Fibroblast of lung (primary cell): ENCODE results near the gene SLC13A5. TPM values are rescaled to one million over a fixed set of nuclear protein-coding genes. Genes with fewer than 3 reads are reported as not detected.

Experiments
- DNase-seq, 2 donors: peaks; one replicate each; pipeline versions ENCODE4 v3.0.0 to v3.0.0-alpha.2; 2010; ENCODE audit warnings: low read depth in 2 of 2
- H2AFZ ChIP-seq: 2 replicates; pipeline ENCODE4 v1.5.1; 2012; ENCODE audit warnings: low read length, control low read depth, inconsistent platforms
- H3K27ac ChIP-seq: 2 replicates; pipeline ENCODE4 v1.5.1; 2011; ENCODE audit warnings: low read length, control low read depth; ENCODE audit not compliant: insufficient read depth
- H3K27me3 ChIP-seq: 2 replicates; pipeline ENCODE4 v1.5.1; 2011; ENCODE audit warnings: mild to moderate bottlenecking, low read length; ENCODE audit not compliant: control insufficient read depth, insufficient read depth
- H3K36me3 ChIP-seq: 2 replicates; pipeline ENCODE4 v1.5.1; 2011; ENCODE audit warnings: low read length; ENCODE audit not compliant: control insufficient read depth, insufficient read depth
- H3K4me1 ChIP-seq: 2 replicates; pipeline ENCODE4 v1.5.1; 2011; ENCODE audit warnings: low read length; ENCODE audit not compliant: control insufficient read depth, insufficient read depth; ENCODE audit errors: extremely low read depth
- H3K4me2 ChIP-seq: 2 replicates; pipeline ENCODE4 v1.5.1; 2011; ENCODE audit warnings: low read length, control low read depth; ENCODE audit not compliant: insufficient read depth; ENCODE audit errors: extremely low read depth
- H3K4me3 ChIP-seq, 4 experiments: fragments of 200-600 bp in 1 of 4; sonication (generic) in 1 of 4; replicated peaks in 1 of 4; 2 replicates each; pipeline ENCODE4 v1.5.1; 2011 to 2016; ENCODE audit warnings: low read length in 4 of 4, low read depth in 3 of 4, mild to moderate bottlenecking in 3 of 4, control low read depth in 2 of 4, inconsistent platforms in 1 of 4, mixed read lengths in 1 of 4; ENCODE audit not compliant: insufficient read depth in 1 of 4; ENCODE audit errors: control extremely low read depth in 1 of 4
- H3K79me2 ChIP-seq: 2 replicates; pipeline ENCODE4 v1.5.1; 2012; ENCODE audit warnings: mild to moderate bottlenecking, low read length, inconsistent platforms; ENCODE audit not compliant: control insufficient read depth, insufficient read depth
- H3K9ac ChIP-seq: 2 replicates; pipeline ENCODE4 v1.5.1; 2011; ENCODE audit warnings: mild to moderate bottlenecking, low read length, control low read depth; ENCODE audit not compliant: insufficient read depth
- H3K9me3 ChIP-seq: 2 replicates; pipeline ENCODE4 v1.5.1; 2012; ENCODE audit warnings: low read depth, low read length; ENCODE audit not compliant: control insufficient read depth, insufficient read depth
- H4K20me1 ChIP-seq: 2 replicates; pipeline ENCODE4 v1.5.1; 2011; ENCODE audit warnings: low read length; ENCODE audit not compliant: control insufficient read depth, insufficient read depth; ENCODE audit errors: extremely low read depth
- CTCF ChIP-seq, 2 donors: IDR thresholded peaks in 1 of 2; conservative IDR thresholded peaks in 1 of 2; 1 replicate in 1 of 2; 2 replicates in 1 of 2; pipeline ENCODE4 v1.5.1; 2011 to 2012; ENCODE audit warnings: low read length in 2 of 2, control low read depth in 1 of 2, inconsistent platforms in 1 of 2, low read depth in 1 of 2, mild to moderate bottlenecking in 1 of 2
- EZH2 ChIP-seq: IDR thresholded peaks from 2 replicates; pipeline ENCODE4 v1.5.1; 2012; ENCODE audit warnings: low read length, control low read depth, mild to moderate bottlenecking; ENCODE audit errors: missing control alignments
- polyA plus RNA-seq, 2 donors: library from polyadenylated mRNA; depleted of rRNA in 1 of 2; stranded (reverse) in 1 of 2; unstranded in 1 of 2; fragments of >200 nt; gene quantifications; 2 replicates each; pipeline ENCODE4 v1.2.1, GENCODE V29; 2011 to 2012; ENCODE audit warnings: missing spikeins in 1 of 2
- total RNA-seq: library from RNA; depleted of rRNA; stranded (reverse); fragments of >200 nt; gene quantifications from 2 replicates; pipeline ENCODE4 v1.2.1, GENCODE V29; 2014

SLC13A5 gene
- total and polyA plus RNA-seq, 2 donors (not counting 1 experiment from before 2014, with no cell fraction given), result not detected

- H3K9me3 ChIP-seq, result no peaks in the 10 kb centered on the region
- peaks cover 22% of the 10 kb centered on the region for H3K27me3 ChIP-seq
- no peak overlapping the region for H2AFZ ChIP-seq
- no peaks in the 10 kb centered on the region for H3K36me3 ChIP-seq
- no peak overlapping the region for H3K4me2 ChIP-seq
- no peak overlapping the region for H3K9ac ChIP-seq
- no peaks in the 10 kb centered on the region for H3K4me1 ChIP-seq
- H3K79me2 ChIP-seq, result no peaks in the 10 kb centered on the region
- TF ChIP-seq EZH2 (no peak), CTCF (conservative IDR thresholded peaks at IDR 0.05 in 1 of 2, IDR thresholded peaks at IDR 0.05 in 1 of 2; ENCODE audit: low read depth in 1 of 2, low read length in 2 of 2) (no peak)
- H3K4me3 ChIP-seq, result no peak overlapping the region
- H3K27ac ChIP-seq, result no peak overlapping the region
- no peaks in the 10 kb centered on the region for H4K20me1 ChIP-seq
- peak in 1 of 2 donors; percentile 6 for DNase-seq
Observed at GRCh38 chr17:6711081-6711674, 2.0 kb downstream of the SLC13A5 start.

- Histone ChIP-seq H3K79me2 (no peaks in the 10 kb centered on the region), H3K4me2 (no peak overlapping the region), H3K36me3 (no peaks in the 10 kb centered on the region), H3K4me3 (no peak overlapping the region), H3K27me3 (peaks cover 22% of the 10 kb centered on the region), H2AFZ (no peak overlapping the region), H3K27ac (no peak overlapping the region), H4K20me1 (no peaks in the 10 kb centered on the region), H3K9me3 (no peaks in the 10 kb centered on the region), H3K9ac (no peak overlapping the region), H3K4me1 (no peaks in the 10 kb centered on the region)
- no peak for DNase-seq
- no peak for TF ChIP-seq CTCF (conservative IDR thresholded peaks at IDR 0.05 in 1 of 2, IDR thresholded peaks at IDR 0.05 in 1 of 2; ENCODE audit: low read depth in 1 of 2, low read length in 2 of 2)
- TF ChIP-seq EZH2, result no peak
Observed at GRCh38 chr17:6710317-6710716, 2.9 kb downstream of the SLC13A5 start.

- H4K20me1 ChIP-seq, result no peaks in the 10 kb centered on the region
- no peaks in the 10 kb centered on the region for H3K4me1 ChIP-seq
- no peak overlapping the region for H3K4me2 ChIP-seq
- no peaks in the 10 kb centered on the region for H3K9me3 ChIP-seq
- no peak for DNase-seq
- no peak overlapping the region for H3K4me3 ChIP-seq
- peaks cover 14% of the 10 kb centered on the region for H3K27me3 ChIP-seq
- no peak overlapping the region for H3K9ac ChIP-seq
- TF ChIP-seq CTCF (conservative IDR thresholded peaks at IDR 0.05 in 1 of 2, IDR thresholded peaks at IDR 0.05 in 1 of 2; ENCODE audit: low read depth in 1 of 2, low read length in 2 of 2) (no peak), EZH2 (no peak)
- no peak overlapping the region for H3K27ac ChIP-seq
- H3K36me3 ChIP-seq, result no peaks in the 10 kb centered on the region
- H3K79me2 ChIP-seq, result no peaks in the 10 kb centered on the region
- no peak overlapping the region for H2AFZ ChIP-seq
Observed at GRCh38 chr17:6708357-6708961, 4.7 kb downstream of the SLC13A5 start.
